Heart right ventricle (tissue), 16 donors: ENCODE results near the gene CDK13. TPM values are rescaled to one million over a fixed set of nuclear protein-coding genes. Genes with fewer than 3 reads are reported as not detected.

Experiments used
- ATAC-seq, 8 donors: fragments of 200-7000 bp; cut with Tn5 transposase; one replicate each; pipeline ENCODE4 v1.9.1; 2020; ENCODE audit warnings: mild to moderate bottlenecking in 8 of 8, moderate library complexity in 8 of 8, moderate number of reproducible peaks in 1 of 8
- DNase-seq, 2 donors: peaks; one replicate each; pipeline ENCODE4 v3.0.0-alpha.2; 2020
- H3K27ac ChIP-seq, 10 donors: fragments of 200-600 bp; sonication (generic) in 2 of 10; one replicate each; pipeline versions ENCODE4 v1.5.0 to v1.8.0; 2020 to 2022; ENCODE audit warnings: mild to moderate bottlenecking in 3 of 10
- H3K27me3 ChIP-seq, 7 donors: fragments of 200-600 bp; one replicate each; pipeline ENCODE4 v1.8.0; 2021 to 2022; ENCODE audit warnings: mild to moderate bottlenecking in 2 of 7
- H3K36me3 ChIP-seq, 9 donors: fragments of 200-600 bp; sonication (generic) in 1 of 9; one replicate each; pipeline versions ENCODE4 v1.5.0 to v1.8.0; 2020 to 2022; ENCODE audit warnings: mild to moderate bottlenecking in 2 of 9
- H3K4me1 ChIP-seq, 9 donors: fragments of 200-600 bp; sonication (generic) in 1 of 9; one replicate each; pipeline versions ENCODE4 v1.5.0 to v1.8.0; 2020 to 2022; ENCODE audit warnings: mild to moderate bottlenecking in 4 of 9
- H3K4me3 ChIP-seq, 10 donors: fragments of 200-600 bp; sonication (generic) in 2 of 10; one replicate each; pipeline versions ENCODE4 v1.5.0 to v1.8.0; 2020 to 2022; ENCODE audit warnings: mild to moderate bottlenecking in 7 of 10, moderate library complexity in 2 of 10
- H3K9me3 ChIP-seq, 11 donors: fragments of 200-600 bp in 10 of 11; sonication (generic) in 2 of 11; one replicate each; pipeline versions ENCODE4 v1.5.0 to v1.8.0; 2013 to 2022; ENCODE audit warnings: mild to moderate bottlenecking in 2 of 11, control low read depth in 1 of 11, moderate library complexity in 1 of 11
- CTCF ChIP-seq, 9 donors: fragments of 200-600 bp; sonication (generic) in 2 of 9; IDR thresholded peaks; one replicate each; pipeline versions ENCODE4 v1.5.0 to v1.8.0; 2021 to 2022; ENCODE audit warnings: antibody characterized with exemption in 9 of 9, mild to moderate bottlenecking in 5 of 9, moderate library complexity in 1 of 9
- WGBS, 2 donors: extraction: QIAGEN DNeasy Blood & Tissue Kit; methylation state at CpG; one replicate each; pipeline ENCODE4 v1.1.7; 2013; ENCODE audit warnings: inconsistent platforms in 1 of 2; 5-methylcytosine and 5-hydroxymethylcytosine counted together
- intact Hi-C, 10 donors: fragments of 100-400 bp; cut with DNase I; formaldehyde crosslinking; loops; one replicate each; pipeline versions ENCODE4 v1.11.1 to v1.14.2; 2022
- polyA plus RNA-seq, 2 donors: library from polyadenylated mRNA; stranded (reverse); fragments of 200-250 nt; gene quantifications; one replicate each; pipeline ENCODE4 v1.2.3, GENCODE V29; 2013
- total RNA-seq, 10 donors: library from RNA; stranded (reverse); fragmentation: NEBNext Ultra II Directional in 3 of 10; extraction: Animal tissue kit (Norgen Biotek cat#: 25700) in 3 of 10; gene quantifications; one replicate each; pipeline versions ENCODE4 v1.2.1 to v1.2.4, GENCODE V29; 2021 to 2023
- donor health status: Arrhythmogenic right ventricular cardiomyopathy.
- donor health status: ischemic (EF 13 %, LVEDD 7.1; RV severe dilation, severe dysfunction).
- donor health status: healthy with polysubstance abuse.
- donor health status: DM: no; HTN: yes; CAD: no.
- donor health status: DM: no; HTN: no; CAD: no.
- donor health status: ischemic (EF 25% LVEDD 6.9; RV normal size, moderate dysfunction).
- donor health status: ischemic (EF 25% LVEDD 5.7; RV mildly dilated, moderate dysfunction).
- donor health status: healthy.
- donor health status: DM: yes; HTN: yes; CAD: no.
- donor health status: Ischemic cardiomyopathy.
- donor health status: ischemic (EF 35%, LVEDD 5.7; RV mildly dilated, moderate dysfunction).
- donor health status: nonischemic (EF 11% LVEDD 7.7; RV severe dilation, severe dysfunction).
- donor health status: DM: yes; HTN: yes; CAD: no.
- donor health status: PGD.
- donor health status: ischemic (EF 29% LVEDD 5.4; RV normal size, mild dysfunction).
- donor health status: nonischemic (EF 23%, LVEDD 6.1; RV moderate dilation, normal function).

CDK13 gene
- total and polyA plus RNA-seq, 12 donors, result 10.2 to 28.8 (median 22.4) TPM

GRCh38 chr7:40095230-40095629 lies 145.2 kb downstream of the CDK13 start:
- intact Hi-C loops, result no loop called here
- Histone ChIP-seq H3K27ac (no peak overlapping the region), H3K27me3 (no peaks in the 10 kb centered on the region), H3K4me3 (no peak overlapping the region), H3K4me1 (peaks cover 0 to 29% (median 12%) of the 10 kb centered on the region in 9 donors), H3K36me3 (peaks cover 0 to 74% (median 27%) of the 10 kb centered on the region in 9 donors), H3K9me3 (no peaks in the 10 kb centered on the region)
- WGBS, 2 donors, result 79 to 94% methylated on average over 1 of the region's 1 CpG
- no peak for TF ChIP-seq CTCF (IDR thresholded peaks at IDR 0.05)
- DNase-seq, result no peak
- no peak for ATAC-seq

- WGBS, 2 donors, result 17 to 22% methylated on average over 1 of the region's 1 CpG
- no peak for TF ChIP-seq CTCF (IDR thresholded peaks at IDR 0.05)
- ATAC-seq (no peak), DNase-seq (no peak)
- intact Hi-C loops, result no loop called here
- peaks cover 0 to 68% (median 22%) of the 10 kb centered on the region in 9 donors for H3K36me3 ChIP-seq
- no peaks in the 10 kb centered on the region for H3K9me3 ChIP-seq
- H3K4me1 ChIP-seq, result peaks cover 0 to 29% (median 12%) of the 10 kb centered on the region in 9 donors
- H3K4me3 ChIP-seq, result no peak overlapping the region
- no peaks in the 10 kb centered on the region for H3K27me3 ChIP-seq
- no peak overlapping the region for H3K27ac ChIP-seq
Observed at GRCh38 chr7:40095695-40096327, 145.8 kb downstream of the CDK13 start.

GRCh38 chr7:40097728-40098127 lies 147.7 kb downstream of the CDK13 start:
- WGBS, 2 donors, result 66 to 67% methylated on average over 2 of the region's 2 CpGs
- H3K4me3 ChIP-seq, result no peak overlapping the region
- TF ChIP-seq CTCF (IDR thresholded peaks at IDR 0.05), result no peak
- peaks cover 0 to 49% (median 21%) of the 10 kb centered on the region in 9 donors for H3K36me3 ChIP-seq
- H3K9me3 ChIP-seq, result no peaks in the 10 kb centered on the region
- DNase-seq, result no peak
- H3K27me3 ChIP-seq, result no peaks in the 10 kb centered on the region
- H3K27ac ChIP-seq, result no peak overlapping the region
- peaks cover 0 to 29% (median 12%) of the 10 kb centered on the region in 9 donors for H3K4me1 ChIP-seq
- intact Hi-C loops, result no loop called here
- ATAC-seq, result no peak

GRCh38 chr7:40098810-40099209 lies 148.8 kb downstream of the CDK13 start:
- no peak overlapping the region for H3K27ac ChIP-seq
- H3K4me1 ChIP-seq, result peaks cover 0 to 29% (median 7%) of the 10 kb centered on the region in 9 donors
- H3K36me3 ChIP-seq, result peaks cover 0 to 38% (median 10%) of the 10 kb centered on the region in 9 donors
- DNase-seq (no peak), ATAC-seq (no peak)
- H3K27me3 ChIP-seq, result no peaks in the 10 kb centered on the region
- intact Hi-C loops, result no loop called here
- TF ChIP-seq CTCF (IDR thresholded peaks at IDR 0.05), result no peak
- H3K9me3 ChIP-seq, result no peaks in the 10 kb centered on the region
- H3K4me3 ChIP-seq, result no peak overlapping the region
